WTC11 (cell line): Measurements from ENCODE around the gene LRRC49. TPM values are rescaled to one million over a fixed set of nuclear protein-coding genes. Genes with fewer than 3 reads are reported as not detected.

Experiments used
- EMX1 ChIP-seq: fragments of 250-450 bp; sonication (Bioruptor Pico); IDR thresholded peaks from 2 replicates; pipeline ENCODE4 v1.8.0; 2021; ENCODE audit warnings: mild to moderate bottlenecking
- ETV6 ChIP-seq: sonication (generic); formaldehyde crosslinking; IDR thresholded peaks from 2 replicates; pipeline ENCODE4 v1.8.1; 2022; ENCODE audit warnings: mild to moderate bottlenecking, missing genetic modification reagents
- FOXJ3 ChIP-seq: sonication (generic); formaldehyde crosslinking; IDR thresholded peaks from 2 replicates; pipeline ENCODE4 v1.9.0; 2021; ENCODE audit warnings: missing genetic modification reagents, mild to moderate bottlenecking, borderline replicate concordance
- JAZF1 ChIP-seq: fragments of 250-450 bp; sonication (Bioruptor Pico); IDR thresholded peaks from 2 replicates; pipeline ENCODE4 v1.9.0; 2021; ENCODE audit warnings: moderate library complexity, mild to moderate bottlenecking, inconsistent platforms
- MYBL2 ChIP-seq: sonication (generic); formaldehyde crosslinking; IDR thresholded peaks from 2 replicates; pipeline ENCODE4 v1.8.1; 2023; ENCODE audit warnings: mild to moderate bottlenecking, moderate library complexity, missing genetic modification reagents
- NFE2L1 ChIP-seq: sonication (generic); formaldehyde crosslinking; IDR thresholded peaks from 2 replicates; pipeline ENCODE4 v1.8.1; 2023; ENCODE audit warnings: missing genetic modification reagents
- RELA ChIP-seq: sonication (generic); formaldehyde crosslinking; IDR thresholded peaks from 2 replicates; pipeline ENCODE4 v1.8.1; 2022; ENCODE audit warnings: missing genetic modification reagents, mild to moderate bottlenecking, borderline replicate concordance
- SMAD3 ChIP-seq: sonication (generic); formaldehyde crosslinking; IDR thresholded peaks from 2 replicates; pipeline ENCODE4 v1.8.0; 2022; ENCODE audit warnings: missing genetic modification reagents, mild to moderate bottlenecking, borderline replicate concordance
- TP53 ChIP-seq: sonication (generic); formaldehyde crosslinking; IDR thresholded peaks from 2 replicates; pipeline ENCODE4 v1.8.1; 2023; ENCODE audit warnings: mild to moderate bottlenecking, missing genetic modification reagents
- ZNF121 ChIP-seq: sonication (generic); formaldehyde crosslinking; IDR thresholded peaks from 2 replicates; pipeline ENCODE4 v1.8.0; 2023; ENCODE audit warnings: missing genetic modification reagents
- ZNF263 ChIP-seq: sonication (generic); formaldehyde crosslinking; IDR thresholded peaks from 2 replicates; pipeline ENCODE4 v1.8.1; 2022; ENCODE audit warnings: low read depth, mild to moderate bottlenecking, moderate library complexity, missing genetic modification reagents
- ZNF317 ChIP-seq: sonication (generic); formaldehyde crosslinking; IDR thresholded peaks from 2 replicates; pipeline ENCODE4 v1.8.1; 2023; ENCODE audit warnings: low read depth, mild to moderate bottlenecking, moderate library complexity, missing genetic modification reagents, borderline replicate concordance
- ZNF396 ChIP-seq: fragments of 250-450 bp; sonication (Bioruptor Pico); IDR thresholded peaks from 2 replicates; pipeline ENCODE4 v1.8.0; 2021; ENCODE audit warnings: mild to moderate bottlenecking, moderate library complexity, borderline replicate concordance
- ZNF416 ChIP-seq: fragments of 250-450 bp; sonication (Bioruptor Pico); IDR thresholded peaks from 2 replicates; pipeline ENCODE4 v1.9.0; 2021; ENCODE audit warnings: mild to moderate bottlenecking, inconsistent platforms
- total RNA-seq: library from RNA; stranded (reverse); gene quantifications from 3 replicates; pipeline ENCODE4 v1.2.3, GENCODE V29; 2021
- TF ChIP-seq, protein P1 (sequence below): sonication (generic); formaldehyde crosslinking; IDR thresholded peaks from 2 replicates; pipeline ENCODE4 v1.8.1; 2023; ENCODE audit warnings: mild to moderate bottlenecking, missing genetic modification reagents, borderline replicate concordance
- TF ChIP-seq, protein P2 (sequence below): sonication (generic); formaldehyde crosslinking; IDR thresholded peaks from 2 replicates; pipeline ENCODE4 v1.8.1; 2022; ENCODE audit warnings: mild to moderate bottlenecking, moderate library complexity, missing genetic modification reagents
- TF ChIP-seq, protein P3 (sequence below): sonication (generic); formaldehyde crosslinking; IDR thresholded peaks from 2 replicates; pipeline ENCODE4 v1.8.0; 2022; ENCODE audit warnings: mild to moderate bottlenecking, missing genetic modification reagents
- TF ChIP-seq, protein P4 (sequence below): fragments of 200-600 bp; IDR thresholded peaks from 2 replicates; pipeline ENCODE4 v1.8.0; 2022; ENCODE audit warnings: antibody characterized with exemption
- TF ChIP-seq, protein P5 (sequence below): fragments of 250-450 bp; sonication (Bioruptor Pico); IDR thresholded peaks from 2 replicates; pipeline ENCODE4 v1.8.0; 2021; ENCODE audit warnings: mild to moderate bottlenecking
- TF ChIP-seq, protein P6 (sequence below): sonication (generic); formaldehyde crosslinking; IDR thresholded peaks from 2 replicates; pipeline ENCODE4 v1.8.1; 2022; ENCODE audit warnings: low read depth, mild to moderate bottlenecking, moderate library complexity, missing genetic modification reagents, borderline replicate concordance
- TF ChIP-seq, protein P7 (sequence below): sonication (generic); formaldehyde crosslinking; IDR thresholded peaks from 2 replicates; pipeline ENCODE4 v1.8.1; 2023; ENCODE audit warnings: mild to moderate bottlenecking, missing genetic modification reagents
- TF ChIP-seq, protein P8 (sequence below): sonication (generic); formaldehyde crosslinking; IDR thresholded peaks from 2 replicates; pipeline ENCODE4 v1.8.0; 2023; ENCODE audit warnings: mild to moderate bottlenecking, missing genetic modification reagents
- TF ChIP-seq, protein P9 (sequence below): fragments of 250-450 bp; sonication (Bioruptor Pico); IDR thresholded peaks from 2 replicates; pipeline ENCODE4 v2.1.2; 2022; ENCODE audit warnings: mild to moderate bottlenecking, moderate library complexity

Gene LRRC49
- total RNA-seq, 1 experiment from 2014 or later: 6.9 TPM

DNA sequence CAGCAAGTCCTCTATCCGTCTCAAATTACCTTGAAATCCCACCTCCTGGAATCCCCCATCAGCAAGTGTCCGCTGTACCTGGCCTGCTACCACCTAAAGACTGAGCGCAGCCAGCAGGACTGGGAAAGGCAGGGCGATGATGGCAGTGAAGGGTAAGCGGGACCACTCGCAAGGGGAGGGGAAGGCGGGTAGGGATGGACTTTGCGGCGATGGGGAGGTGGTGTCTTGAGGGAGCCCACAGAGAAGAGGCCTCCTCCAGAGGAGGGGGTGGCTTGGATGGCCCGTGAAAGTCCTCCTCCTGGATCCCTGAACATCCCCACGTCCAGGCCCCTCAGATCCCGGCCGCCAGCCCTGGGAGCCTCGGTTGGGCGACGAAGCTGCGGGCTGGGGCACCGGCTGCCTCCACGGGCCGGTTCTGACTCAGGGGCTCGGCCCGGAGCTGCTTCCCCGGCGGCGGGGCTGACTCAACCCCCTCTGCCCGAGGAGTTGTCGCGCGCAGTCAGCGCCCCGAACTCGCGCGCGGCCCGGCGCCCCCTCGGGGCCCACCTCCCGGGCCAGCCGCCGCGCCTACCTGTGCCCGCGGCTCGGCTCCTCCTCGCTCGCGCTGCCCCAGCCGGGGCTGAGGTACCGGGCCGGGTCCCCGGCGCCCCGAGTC is 39.2 kb upstream of the LRRC49 start (continued):
- TF ChIP-seq, protein P1, sequence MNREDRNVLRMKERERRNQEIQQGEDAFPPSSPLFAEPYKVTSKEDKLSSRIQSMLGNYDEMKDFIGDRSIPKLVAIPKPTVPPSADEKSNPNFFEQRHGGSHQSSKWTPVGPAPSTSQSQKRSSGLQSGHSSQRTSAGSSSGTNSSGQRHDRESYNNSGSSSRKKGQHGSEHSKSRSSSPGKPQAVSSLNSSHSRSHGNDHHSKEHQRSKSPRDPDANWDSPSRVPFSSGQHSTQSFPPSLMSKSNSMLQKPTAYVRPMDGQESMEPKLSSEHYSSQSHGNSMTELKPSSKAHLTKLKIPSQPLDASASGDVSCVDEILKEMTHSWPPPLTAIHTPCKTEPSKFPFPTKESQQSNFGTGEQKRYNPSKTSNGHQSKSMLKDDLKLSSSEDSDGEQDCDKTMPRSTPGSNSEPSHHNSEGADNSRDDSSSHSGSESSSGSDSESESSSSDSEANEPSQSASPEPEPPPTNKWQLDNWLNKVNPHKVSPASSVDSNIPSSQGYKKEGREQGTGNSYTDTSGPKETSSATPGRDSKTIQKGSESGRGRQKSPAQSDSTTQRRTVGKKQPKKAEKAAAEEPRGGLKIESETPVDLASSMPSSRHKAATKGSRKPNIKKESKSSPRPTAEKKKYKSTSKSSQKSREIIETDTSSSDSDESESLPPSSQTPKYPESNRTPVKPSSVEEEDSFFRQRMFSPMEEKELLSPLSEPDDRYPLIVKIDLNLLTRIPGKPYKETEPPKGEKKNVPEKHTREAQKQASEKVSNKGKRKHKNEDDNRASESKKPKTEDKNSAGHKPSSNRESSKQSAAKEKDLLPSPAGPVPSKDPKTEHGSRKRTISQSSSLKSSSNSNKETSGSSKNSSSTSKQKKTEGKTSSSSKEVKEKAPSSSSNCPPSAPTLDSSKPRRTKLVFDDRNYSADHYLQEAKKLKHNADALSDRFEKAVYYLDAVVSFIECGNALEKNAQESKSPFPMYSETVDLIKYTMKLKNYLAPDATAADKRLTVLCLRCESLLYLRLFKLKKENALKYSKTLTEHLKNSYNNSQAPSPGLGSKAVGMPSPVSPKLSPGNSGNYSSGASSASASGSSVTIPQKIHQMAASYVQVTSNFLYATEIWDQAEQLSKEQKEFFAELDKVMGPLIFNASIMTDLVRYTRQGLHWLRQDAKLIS (CRISPR knock-in tag): no peak
- TF ChIP-seq, protein P2, sequence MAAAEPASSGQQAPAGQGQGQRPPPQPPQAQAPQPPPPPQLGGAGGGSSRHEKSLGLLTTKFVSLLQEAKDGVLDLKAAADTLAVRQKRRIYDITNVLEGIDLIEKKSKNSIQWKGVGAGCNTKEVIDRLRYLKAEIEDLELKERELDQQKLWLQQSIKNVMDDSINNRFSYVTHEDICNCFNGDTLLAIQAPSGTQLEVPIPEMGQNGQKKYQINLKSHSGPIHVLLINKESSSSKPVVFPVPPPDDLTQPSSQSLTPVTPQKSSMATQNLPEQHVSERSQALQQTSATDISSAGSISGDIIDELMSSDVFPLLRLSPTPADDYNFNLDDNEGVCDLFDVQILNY (CRISPR knock-in tag): peak; percentile 37; the same call in 1 of the 2 replicates
- TF ChIP-seq, protein P3, sequence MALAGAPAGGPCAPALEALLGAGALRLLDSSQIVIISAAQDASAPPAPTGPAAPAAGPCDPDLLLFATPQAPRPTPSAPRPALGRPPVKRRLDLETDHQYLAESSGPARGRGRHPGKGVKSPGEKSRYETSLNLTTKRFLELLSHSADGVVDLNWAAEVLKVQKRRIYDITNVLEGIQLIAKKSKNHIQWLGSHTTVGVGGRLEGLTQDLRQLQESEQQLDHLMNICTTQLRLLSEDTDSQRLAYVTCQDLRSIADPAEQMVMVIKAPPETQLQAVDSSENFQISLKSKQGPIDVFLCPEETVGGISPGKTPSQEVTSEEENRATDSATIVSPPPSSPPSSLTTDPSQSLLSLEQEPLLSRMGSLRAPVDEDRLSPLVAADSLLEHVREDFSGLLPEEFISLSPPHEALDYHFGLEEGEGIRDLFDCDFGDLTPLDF (CRISPR knock-in tag): no peak
- TF ChIP-seq TP53 (CRISPR knock-in tag) (0 out of 2 replicates have a peak, but pooled peaks have one; percentile 9), ZNF396 (CRISPR knock-in tag) (no peak), ZNF416 (CRISPR knock-in tag) (no peak), FOXJ3 (no peak), ZNF263 (CRISPR knock-in tag) (no peak), ZNF317 (CRISPR knock-in tag) (no peak), JAZF1 (CRISPR knock-in tag) (no peak), ETV6 (CRISPR knock-in tag) (no peak), EMX1 (CRISPR knock-in tag) (no peak), NFE2L1 (CRISPR knock-in tag) (no peak), RELA (no peak), ZNF121 (CRISPR knock-in tag) (no peak), SMAD3 (CRISPR knock-in tag) (no peak), MYBL2 (CRISPR knock-in tag) (no peak)
- TF ChIP-seq, protein P4, sequence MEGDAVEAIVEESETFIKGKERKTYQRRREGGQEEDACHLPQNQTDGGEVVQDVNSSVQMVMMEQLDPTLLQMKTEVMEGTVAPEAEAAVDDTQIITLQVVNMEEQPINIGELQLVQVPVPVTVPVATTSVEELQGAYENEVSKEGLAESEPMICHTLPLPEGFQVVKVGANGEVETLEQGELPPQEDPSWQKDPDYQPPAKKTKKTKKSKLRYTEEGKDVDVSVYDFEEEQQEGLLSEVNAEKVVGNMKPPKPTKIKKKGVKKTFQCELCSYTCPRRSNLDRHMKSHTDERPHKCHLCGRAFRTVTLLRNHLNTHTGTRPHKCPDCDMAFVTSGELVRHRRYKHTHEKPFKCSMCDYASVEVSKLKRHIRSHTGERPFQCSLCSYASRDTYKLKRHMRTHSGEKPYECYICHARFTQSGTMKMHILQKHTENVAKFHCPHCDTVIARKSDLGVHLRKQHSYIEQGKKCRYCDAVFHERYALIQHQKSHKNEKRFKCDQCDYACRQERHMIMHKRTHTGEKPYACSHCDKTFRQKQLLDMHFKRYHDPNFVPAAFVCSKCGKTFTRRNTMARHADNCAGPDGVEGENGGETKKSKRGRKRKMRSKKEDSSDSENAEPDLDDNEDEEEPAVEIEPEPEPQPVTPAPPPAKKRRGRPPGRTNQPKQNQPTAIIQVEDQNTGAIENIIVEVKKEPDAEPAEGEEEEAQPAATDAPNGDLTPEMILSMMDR: no peak
- TF ChIP-seq, protein P5, sequence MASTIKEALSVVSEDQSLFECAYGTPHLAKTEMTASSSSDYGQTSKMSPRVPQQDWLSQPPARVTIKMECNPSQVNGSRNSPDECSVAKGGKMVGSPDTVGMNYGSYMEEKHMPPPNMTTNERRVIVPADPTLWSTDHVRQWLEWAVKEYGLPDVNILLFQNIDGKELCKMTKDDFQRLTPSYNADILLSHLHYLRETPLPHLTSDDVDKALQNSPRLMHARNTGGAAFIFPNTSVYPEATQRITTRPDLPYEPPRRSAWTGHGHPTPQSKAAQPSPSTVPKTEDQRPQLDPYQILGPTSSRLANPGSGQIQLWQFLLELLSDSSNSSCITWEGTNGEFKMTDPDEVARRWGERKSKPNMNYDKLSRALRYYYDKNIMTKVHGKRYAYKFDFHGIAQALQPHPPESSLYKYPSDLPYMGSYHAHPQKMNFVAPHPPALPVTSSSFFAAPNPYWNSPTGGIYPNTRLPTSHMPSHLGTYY (CRISPR knock-in tag): no peak
- TF ChIP-seq, protein P6, sequence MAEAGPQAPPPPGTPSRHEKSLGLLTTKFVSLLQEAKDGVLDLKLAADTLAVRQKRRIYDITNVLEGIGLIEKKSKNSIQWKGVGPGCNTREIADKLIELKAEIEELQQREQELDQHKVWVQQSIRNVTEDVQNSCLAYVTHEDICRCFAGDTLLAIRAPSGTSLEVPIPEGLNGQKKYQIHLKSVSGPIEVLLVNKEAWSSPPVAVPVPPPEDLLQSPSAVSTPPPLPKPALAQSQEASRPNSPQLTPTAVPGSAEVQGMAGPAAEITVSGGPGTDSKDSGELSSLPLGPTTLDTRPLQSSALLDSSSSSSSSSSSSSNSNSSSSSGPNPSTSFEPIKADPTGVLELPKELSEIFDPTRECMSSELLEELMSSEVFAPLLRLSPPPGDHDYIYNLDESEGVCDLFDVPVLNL (CRISPR knock-in tag): no peak
- TF ChIP-seq, protein P7, sequence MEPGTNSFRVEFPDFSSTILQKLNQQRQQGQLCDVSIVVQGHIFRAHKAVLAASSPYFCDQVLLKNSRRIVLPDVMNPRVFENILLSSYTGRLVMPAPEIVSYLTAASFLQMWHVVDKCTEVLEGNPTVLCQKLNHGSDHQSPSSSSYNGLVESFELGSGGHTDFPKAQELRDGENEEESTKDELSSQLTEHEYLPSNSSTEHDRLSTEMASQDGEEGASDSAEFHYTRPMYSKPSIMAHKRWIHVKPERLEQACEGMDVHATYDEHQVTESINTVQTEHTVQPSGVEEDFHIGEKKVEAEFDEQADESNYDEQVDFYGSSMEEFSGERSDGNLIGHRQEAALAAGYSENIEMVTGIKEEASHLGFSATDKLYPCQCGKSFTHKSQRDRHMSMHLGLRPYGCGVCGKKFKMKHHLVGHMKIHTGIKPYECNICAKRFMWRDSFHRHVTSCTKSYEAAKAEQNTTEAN (CRISPR knock-in tag): no peak
- TF ChIP-seq, protein P8, sequence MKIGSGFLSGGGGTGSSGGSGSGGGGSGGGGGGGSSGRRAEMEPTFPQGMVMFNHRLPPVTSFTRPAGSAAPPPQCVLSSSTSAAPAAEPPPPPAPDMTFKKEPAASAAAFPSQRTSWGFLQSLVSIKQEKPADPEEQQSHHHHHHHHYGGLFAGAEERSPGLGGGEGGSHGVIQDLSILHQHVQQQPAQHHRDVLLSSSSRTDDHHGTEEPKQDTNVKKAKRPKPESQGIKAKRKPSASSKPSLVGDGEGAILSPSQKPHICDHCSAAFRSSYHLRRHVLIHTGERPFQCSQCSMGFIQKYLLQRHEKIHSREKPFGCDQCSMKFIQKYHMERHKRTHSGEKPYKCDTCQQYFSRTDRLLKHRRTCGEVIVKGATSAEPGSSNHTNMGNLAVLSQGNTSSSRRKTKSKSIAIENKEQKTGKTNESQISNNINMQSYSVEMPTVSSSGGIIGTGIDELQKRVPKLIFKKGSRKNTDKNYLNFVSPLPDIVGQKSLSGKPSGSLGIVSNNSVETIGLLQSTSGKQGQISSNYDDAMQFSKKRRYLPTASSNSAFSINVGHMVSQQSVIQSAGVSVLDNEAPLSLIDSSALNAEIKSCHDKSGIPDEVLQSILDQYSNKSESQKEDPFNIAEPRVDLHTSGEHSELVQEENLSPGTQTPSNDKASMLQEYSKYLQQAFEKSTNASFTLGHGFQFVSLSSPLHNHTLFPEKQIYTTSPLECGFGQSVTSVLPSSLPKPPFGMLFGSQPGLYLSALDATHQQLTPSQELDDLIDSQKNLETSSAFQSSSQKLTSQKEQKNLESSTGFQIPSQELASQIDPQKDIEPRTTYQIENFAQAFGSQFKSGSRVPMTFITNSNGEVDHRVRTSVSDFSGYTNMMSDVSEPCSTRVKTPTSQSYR (CRISPR knock-in tag): no peak
- TF ChIP-seq, protein P9, sequence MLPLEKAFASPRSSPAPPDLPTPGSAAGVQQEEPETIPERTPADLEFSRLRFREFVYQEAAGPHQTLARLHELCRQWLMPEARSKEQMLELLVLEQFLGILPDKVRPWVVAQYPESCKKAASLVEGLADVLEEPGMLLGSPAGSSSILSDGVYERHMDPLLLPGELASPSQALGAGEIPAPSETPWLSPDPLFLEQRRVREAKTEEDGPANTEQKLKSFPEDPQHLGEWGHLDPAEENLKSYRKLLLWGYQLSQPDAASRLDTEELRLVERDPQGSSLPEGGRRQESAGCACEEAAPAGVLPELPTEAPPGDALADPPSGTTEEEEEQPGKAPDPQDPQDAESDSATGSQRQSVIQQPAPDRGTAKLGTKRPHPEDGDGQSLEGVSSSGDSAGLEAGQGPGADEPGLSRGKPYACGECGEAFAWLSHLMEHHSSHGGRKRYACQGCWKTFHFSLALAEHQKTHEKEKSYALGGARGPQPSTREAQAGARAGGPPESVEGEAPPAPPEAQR (CRISPR knock-in tag): no peak
